Activated naive CD8-positive, alpha-beta T cell (primary cell): ENCODE measurements around the gene CASP9.
"Not testable (repeated sequence)": the region's sequence is repeated elsewhere in the genome, so short reads cannot be mapped to it uniquely, and the experiment has no call there.

Experiments used
- H3K27ac Mint-ChIP-seq: one replicate; pipeline ENCODE4 v1.8.0; 2021; ENCODE audit warnings: mixed read lengths
- H3K27me3 Mint-ChIP-seq: one replicate; pipeline ENCODE4 v1.8.0; 2021; ENCODE audit warnings: mixed read lengths
- H3K36me3 Mint-ChIP-seq: one replicate; pipeline ENCODE4 v1.8.0; 2021; ENCODE audit warnings: mixed read lengths
- H3K4me1 Mint-ChIP-seq: one replicate; pipeline ENCODE4 v1.8.0; 2021; ENCODE audit warnings: low read depth, mixed read lengths
- H3K4me3 Mint-ChIP-seq: one replicate; pipeline ENCODE4 v1.8.0; 2021; ENCODE audit warnings: mild to moderate bottlenecking, mixed read lengths
- H3K9me3 Mint-ChIP-seq: one replicate; pipeline ENCODE4 v1.8.0; 2021; ENCODE audit warnings: low read depth, mixed read lengths

The CASP9 gene

DNA sequence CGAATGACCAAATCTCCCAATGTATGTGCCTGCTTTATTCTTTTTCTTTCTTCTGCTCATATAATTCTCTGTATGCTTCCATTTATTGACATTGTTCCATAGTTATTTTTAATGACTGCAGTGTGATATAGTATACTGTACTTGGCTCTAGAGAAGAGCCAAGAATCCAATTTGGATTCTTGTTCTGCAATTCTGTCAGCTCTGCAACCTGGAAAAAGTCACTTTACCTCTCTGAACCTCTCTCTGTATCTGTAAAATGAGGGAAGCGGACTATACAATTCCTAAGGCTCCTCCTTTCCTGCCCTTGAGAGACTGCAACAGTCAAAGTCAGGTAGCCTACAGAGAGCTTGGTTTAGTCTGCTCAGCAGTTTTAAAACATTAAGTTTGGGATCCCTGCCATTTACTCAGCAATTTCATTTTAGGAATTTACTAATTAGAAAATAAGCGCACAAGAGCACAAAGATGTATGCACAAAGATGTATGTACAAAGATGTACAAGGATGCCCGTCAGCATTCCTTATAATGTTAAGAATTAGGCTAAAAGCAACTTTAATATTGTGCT is 17.3 kb upstream of the CASP9 start:
- no peaks in the 10 kb centered on the region for H3K9me3 Mint-ChIP-seq
- no peak overlapping the region for H3K4me3 Mint-ChIP-seq
- H3K27ac Mint-ChIP-seq, result no peak overlapping the region
- peaks cover 10% of the 10 kb centered on the region for H3K36me3 Mint-ChIP-seq
- no peaks in the 10 kb centered on the region for H3K27me3 Mint-ChIP-seq
- H3K4me1 Mint-ChIP-seq, result peaks cover 4% of the 10 kb centered on the region

- Mint-ChIP-seq H3K4me1 (peaks cover 4% of the 10 kb centered on the region), H3K9me3 (no peaks in the 10 kb centered on the region), H3K27me3 (no peaks in the 10 kb centered on the region), H3K27ac (no peak overlapping the region), H3K36me3 (peaks cover 10% of the 10 kb centered on the region), H3K4me3 (no peak overlapping the region)
These were observed 16.2 kb upstream of the CASP9 start for GRCh38 chr1:15540186-15540585.

DNA sequence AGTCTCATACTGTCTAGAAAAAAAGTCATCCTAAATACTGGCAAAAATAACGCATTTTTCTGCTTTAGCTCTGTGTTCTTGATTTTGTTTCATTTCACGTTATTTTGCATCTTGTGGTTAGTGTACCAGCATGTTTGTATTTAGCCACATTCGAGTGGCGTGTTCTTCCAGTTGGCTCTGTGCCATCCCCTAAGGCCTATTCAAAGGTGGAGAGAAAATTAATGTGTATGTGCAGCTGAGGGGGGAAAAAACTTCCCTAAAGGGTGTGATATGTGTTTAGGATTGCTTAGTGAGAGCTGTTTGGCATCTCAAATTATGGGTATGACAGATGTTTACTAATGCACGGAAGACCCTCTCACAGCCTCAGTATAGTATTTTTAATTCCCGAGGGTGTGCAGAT is 14.8 kb upstream of the CASP9 start:
- Mint-ChIP-seq H3K27ac (no peak overlapping the region), H3K36me3 (peaks cover 10% of the 10 kb centered on the region), H3K9me3 (no peaks in the 10 kb centered on the region), H3K27me3 (no peaks in the 10 kb centered on the region), H3K4me3 (no peak overlapping the region), H3K4me1 (peaks cover 4% of the 10 kb centered on the region)

- peaks cover 2% of the 10 kb centered on the region for H3K36me3 Mint-ChIP-seq
- H3K9me3 Mint-ChIP-seq, result no peaks in the 10 kb centered on the region
- no peak overlapping the region for H3K4me3 Mint-ChIP-seq
- peaks cover 22% of the 10 kb centered on the region for H3K4me1 Mint-ChIP-seq
- no peak overlapping the region for H3K27ac Mint-ChIP-seq
- no peaks in the 10 kb centered on the region for H3K27me3 Mint-ChIP-seq
These were observed 7.7 kb upstream of the CASP9 start for GRCh38 chr1:15531682-15532081.

DNA sequence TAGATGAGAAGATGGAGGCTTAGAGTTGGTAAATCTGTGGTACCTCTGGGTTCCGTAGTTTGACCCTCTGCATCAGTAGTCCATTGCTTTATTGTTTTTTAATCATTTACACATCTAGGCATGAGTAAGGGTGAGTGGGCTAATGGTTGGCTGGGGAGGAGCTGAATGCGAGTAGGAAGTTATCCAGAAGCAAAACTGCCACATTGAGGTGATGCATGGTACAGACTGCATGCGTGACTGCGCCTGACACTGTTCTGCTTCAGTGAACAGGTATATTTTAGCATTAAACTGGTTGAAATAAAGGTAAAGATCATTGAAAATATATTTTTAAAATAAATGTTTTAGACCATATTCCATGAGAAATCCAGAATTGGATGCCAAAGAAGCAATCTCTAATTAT is 7.0 kb upstream of the CASP9 start:
- peaks cover 27% of the 10 kb centered on the region for H3K4me1 Mint-ChIP-seq
- no peaks in the 10 kb centered on the region for H3K9me3 Mint-ChIP-seq
- H3K36me3 Mint-ChIP-seq, result no peaks in the 10 kb centered on the region
- H3K4me3 Mint-ChIP-seq, result no peak overlapping the region
- H3K27ac Mint-ChIP-seq, result no peak overlapping the region
- no peaks in the 10 kb centered on the region for H3K27me3 Mint-ChIP-seq

DNA sequence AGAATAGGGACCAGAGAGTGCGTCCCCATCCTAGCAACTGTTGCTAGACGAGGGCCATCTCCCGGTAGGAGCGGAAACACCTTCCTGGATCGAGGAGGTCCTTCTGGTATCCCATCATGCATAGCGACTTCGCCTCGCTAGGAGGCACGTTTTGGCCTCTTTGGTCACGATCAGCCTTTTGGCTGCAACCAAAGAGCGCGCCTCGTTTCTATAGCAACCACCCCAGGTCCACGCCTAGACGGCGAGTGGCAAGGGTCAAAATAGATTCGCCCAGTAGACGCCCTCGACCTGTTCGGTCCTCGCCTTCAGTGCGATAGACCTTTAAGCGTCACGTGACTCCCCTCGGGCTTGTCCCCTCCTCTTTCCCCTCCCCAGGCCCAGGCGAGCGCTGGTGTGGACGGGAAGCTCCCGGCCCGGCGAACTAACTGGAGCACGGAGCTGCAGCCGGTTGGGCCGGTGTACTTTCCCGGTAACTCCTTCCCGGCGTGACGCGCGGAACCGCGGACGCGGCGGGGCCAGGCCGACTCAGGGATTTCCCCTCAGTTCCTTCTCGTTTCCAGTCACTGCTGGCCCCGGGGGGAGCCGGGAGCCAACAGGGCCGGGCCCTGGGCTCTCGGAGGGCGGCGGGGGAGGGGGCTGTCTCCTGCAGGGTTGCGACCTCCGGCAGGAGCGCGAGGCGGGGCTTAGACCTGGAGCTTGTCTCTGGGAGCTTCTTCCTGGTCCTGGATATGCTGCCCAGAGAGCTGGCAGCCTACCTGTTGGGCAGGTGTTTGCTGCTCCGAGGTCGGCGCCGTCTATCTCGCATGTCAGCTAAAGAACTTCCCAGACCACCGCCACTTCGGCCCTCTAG is 2.7 kb upstream of the CASP9 start, which contains the start of gene DNAJC16:
Gene DNAJC16 (plus strand): TSS at position 359 of the 850 bp plus-strand sequence. CDS start 2,258 bp downstream, outside the sequence.
- peak within 1 kb of the TSS; percentile 98 for H3K27ac Mint-ChIP-seq
- H3K27me3 Mint-ChIP-seq, result no peaks in the 10 kb centered on the region
- no peaks in the 10 kb centered on the region for H3K36me3 Mint-ChIP-seq
- peak within 1 kb of the TSS; percentile 95 for H3K4me3 Mint-ChIP-seq
- H3K4me1 Mint-ChIP-seq, result peaks cover 51% of the 10 kb centered on the region
- H3K9me3 Mint-ChIP-seq, result no peaks in the 10 kb centered on the region

DNA sequence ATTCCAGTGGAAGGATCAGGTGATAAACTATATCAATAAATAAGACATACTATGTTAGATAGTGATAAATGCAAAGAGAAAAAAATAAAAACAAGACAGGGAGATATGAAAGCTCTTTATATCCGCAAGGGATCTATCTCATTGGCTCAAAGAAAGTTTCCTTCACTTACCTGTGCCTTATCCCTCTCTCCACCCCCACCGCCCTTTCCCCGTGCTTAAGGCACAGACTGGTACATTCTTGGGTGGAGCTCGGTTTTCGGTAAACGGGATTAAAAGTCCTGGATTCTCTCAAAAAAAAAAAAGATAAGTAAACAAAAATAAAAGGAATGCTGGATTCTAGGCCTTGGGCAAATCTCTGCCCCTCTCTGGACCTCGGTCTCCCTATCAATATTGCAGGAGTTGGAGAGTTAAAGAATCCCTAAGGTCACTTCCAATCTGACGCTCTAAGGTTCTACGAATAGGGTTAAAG is 2.0 kb upstream of the CASP9 start:
- H3K36me3 Mint-ChIP-seq, result no peaks in the 10 kb centered on the region
- H3K4me3 Mint-ChIP-seq, result peak overlapping the region; percentile 95
- no peaks in the 10 kb centered on the region for H3K27me3 Mint-ChIP-seq
- H3K4me1 Mint-ChIP-seq, result peaks cover 51% of the 10 kb centered on the region
- H3K9me3 Mint-ChIP-seq, result no peaks in the 10 kb centered on the region
- peak overlapping the region; percentile 98 for H3K27ac Mint-ChIP-seq

DNA sequence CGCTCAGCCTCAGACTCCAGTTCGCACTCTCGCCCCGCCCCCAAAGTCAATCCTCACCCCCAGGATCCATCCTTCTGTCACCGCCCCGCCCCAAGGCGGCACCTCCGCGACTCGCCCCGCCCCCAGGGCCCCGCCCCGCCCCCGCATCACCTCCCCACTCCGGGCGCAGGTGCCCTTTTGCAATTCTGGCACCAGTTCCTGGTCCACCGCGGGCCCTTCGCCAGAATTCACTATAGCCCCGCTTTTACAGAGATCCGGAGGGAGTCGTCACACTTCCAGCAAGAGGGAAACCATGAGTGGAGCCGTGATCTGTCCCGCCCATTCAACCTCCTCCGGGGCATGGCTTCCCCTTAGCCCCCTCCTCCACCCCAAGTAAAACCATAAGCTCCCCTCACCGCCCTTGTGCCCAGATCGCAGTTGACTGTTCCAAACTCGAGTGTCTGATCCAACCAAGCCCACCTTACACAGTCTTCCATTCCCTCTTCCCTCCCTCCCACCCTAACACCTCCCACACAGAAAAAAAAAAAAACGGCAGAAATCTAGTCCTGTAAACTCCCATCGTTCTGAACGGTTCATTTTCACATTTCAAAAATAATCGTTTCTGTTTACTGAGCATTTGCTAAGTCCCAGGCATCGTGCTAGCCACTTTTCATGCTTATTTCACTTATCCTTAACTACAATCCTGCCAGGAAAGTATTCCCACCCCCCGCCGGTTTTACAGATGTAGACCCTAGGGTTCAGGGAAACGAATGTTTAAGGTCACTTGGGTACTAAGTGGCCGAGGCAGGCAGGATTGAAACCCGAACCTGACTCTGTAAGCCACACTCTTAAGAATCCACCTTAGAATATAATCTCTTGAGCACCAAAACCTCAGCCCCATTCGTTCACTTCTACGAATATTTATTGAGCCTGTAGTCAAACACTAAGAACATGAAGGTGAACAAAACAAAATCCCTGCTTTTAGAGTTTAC is 1.3 kb upstream of the CASP9 start:
- Mint-ChIP-seq H3K9me3 (no peaks in the 10 kb centered on the region), H3K4me1 (peaks cover 51% of the 10 kb centered on the region), H3K36me3 (no peaks in the 10 kb centered on the region), H3K4me3 (peak overlapping the region; percentile 95), H3K27me3 (no peaks in the 10 kb centered on the region), H3K27ac (peak overlapping the region; percentile 98)

DNA sequence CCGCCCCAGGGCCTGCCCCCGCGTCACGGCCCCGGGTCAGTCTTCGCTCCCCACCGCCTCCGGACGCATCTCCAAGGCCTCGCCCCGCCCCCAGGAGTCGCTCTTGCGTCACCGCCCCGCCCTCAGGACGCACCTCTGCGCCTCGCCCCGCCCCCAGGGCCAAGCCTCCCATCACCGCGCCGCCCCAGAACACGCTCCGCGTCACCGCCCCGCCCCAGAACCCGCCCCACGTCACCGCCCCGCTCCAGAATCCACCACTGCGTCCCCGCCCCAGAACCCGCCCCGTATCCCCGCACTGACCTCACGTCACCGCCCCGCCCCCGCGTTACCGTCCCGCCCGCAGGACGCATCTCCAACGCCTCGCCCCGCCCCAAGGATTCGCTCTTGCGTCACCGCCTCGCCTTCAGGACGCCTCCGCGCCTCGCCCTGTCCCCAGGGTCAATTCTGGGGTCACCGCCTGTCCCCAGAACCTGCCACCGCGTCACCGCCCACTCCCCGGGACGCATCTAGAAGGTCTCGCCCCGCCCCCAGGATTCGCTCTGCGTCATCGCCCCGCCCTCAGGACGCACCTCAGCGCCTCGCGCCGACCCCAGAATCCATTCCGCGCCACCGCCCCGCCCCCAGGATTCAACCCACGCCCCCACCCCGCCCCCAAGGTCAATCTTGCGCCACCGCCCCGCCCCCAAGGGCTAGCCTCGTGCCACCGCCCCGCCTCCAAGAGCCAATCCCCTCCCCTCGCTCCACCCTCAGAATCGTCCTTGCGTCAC is 451 bp upstream of the CASP9 start:
- Mint-ChIP-seq H3K4me3 (peak overlapping the region; percentile 95), H3K27me3 (no peaks in the 10 kb centered on the region), H3K36me3 (no peaks in the 10 kb centered on the region), H3K9me3 (no peaks in the 10 kb centered on the region), H3K27ac (peak overlapping the region; percentile 98), H3K4me1 (peaks cover 51% of the 10 kb centered on the region)

GRCh38 chr1:15523104-15524020 is 653 bp downstream of the CASP9 start:
- H3K4me3 Mint-ChIP-seq, result peak overlapping the region; percentile 95
- no peaks in the 10 kb centered on the region for H3K9me3 Mint-ChIP-seq
- no peaks in the 10 kb centered on the region for H3K27me3 Mint-ChIP-seq
- peak overlapping the region; percentile 81 for H3K27ac Mint-ChIP-seq
- H3K36me3 Mint-ChIP-seq, result no peaks in the 10 kb centered on the region
- H3K4me1 Mint-ChIP-seq, result peaks cover 45% of the 10 kb centered on the region

- Mint-ChIP-seq H3K36me3 (no peaks in the 10 kb centered on the region), H3K27me3 (no peaks in the 10 kb centered on the region), H3K4me1 (peaks cover 39% of the 10 kb centered on the region), H3K9me3 (no peaks in the 10 kb centered on the region), H3K4me3 (peak overlapping the region; percentile 17), H3K27ac (no peak overlapping the region)
These were observed 1.5 kb downstream of the CASP9 start for GRCh38 chr1:15522551-15522950.

DNA sequence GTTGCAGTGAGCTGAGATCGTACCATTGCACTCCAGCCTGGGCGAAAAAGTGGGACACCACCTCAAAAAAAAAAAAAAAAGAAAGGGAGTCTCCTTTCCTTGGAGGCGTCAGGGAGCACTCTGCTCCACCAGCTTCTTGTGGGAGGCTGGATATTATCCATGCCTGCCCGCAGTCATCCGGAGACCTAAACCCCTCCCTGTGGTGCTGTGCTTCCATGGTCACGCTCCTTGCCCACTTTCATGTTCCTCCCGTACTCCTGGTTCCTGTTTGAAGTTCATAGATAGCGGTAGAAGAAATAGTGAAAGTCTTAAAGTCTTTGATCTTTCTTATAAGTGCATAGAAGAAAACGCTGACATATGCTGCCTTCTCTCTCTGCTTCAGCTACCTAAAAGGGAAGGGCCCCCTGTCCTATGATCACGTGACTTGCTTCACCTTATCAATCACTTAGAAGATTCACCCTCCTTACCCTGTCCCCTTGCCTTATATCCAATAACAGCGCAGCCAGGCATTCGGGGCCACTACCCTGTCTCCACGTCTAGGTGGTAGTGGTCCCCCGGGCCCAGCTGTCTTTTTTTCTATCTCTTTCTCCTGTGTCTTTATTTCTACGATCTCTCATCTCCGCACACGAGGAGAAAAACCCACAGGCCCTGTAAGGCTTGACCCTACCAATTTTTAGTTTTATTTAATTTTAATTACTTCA is 2.7 kb downstream of the CASP9 start:
- H3K9me3 Mint-ChIP-seq, H3K4me3 Mint-ChIP-seq, H3K27ac Mint-ChIP-seq, H3K27me3 Mint-ChIP-seq, H3K36me3 Mint-ChIP-seq: not testable (repeated sequence)
- peaks cover 37% of the 10 kb centered on the region for H3K4me1 Mint-ChIP-seq

- H3K27me3 Mint-ChIP-seq, result no peaks in the 10 kb centered on the region
- H3K9me3 Mint-ChIP-seq, result no peaks in the 10 kb centered on the region
- H3K27ac Mint-ChIP-seq, result no peak overlapping the region
- H3K4me3 Mint-ChIP-seq, result no peak overlapping the region
- peaks cover 10% of the 10 kb centered on the region for H3K36me3 Mint-ChIP-seq
- H3K4me1 Mint-ChIP-seq, result peaks cover 29% of the 10 kb centered on the region
These were observed 4.4 kb downstream of the CASP9 start for GRCh38 chr1:15519625-15520024.
